GM19372 (cell line): ENCODE results near the gene C2CD4B.

Source experiments
- ATAC-seq: cut with Tn5 transposase; IDR thresholded peaks from one replicate; pipeline ENCODE4 v1.9.1; 2021; ENCODE audit warnings: mild to moderate bottlenecking, low read depth, moderate library complexity; ENCODE audit not compliant: unreplicated experiment

C2CD4B gene, protein sequence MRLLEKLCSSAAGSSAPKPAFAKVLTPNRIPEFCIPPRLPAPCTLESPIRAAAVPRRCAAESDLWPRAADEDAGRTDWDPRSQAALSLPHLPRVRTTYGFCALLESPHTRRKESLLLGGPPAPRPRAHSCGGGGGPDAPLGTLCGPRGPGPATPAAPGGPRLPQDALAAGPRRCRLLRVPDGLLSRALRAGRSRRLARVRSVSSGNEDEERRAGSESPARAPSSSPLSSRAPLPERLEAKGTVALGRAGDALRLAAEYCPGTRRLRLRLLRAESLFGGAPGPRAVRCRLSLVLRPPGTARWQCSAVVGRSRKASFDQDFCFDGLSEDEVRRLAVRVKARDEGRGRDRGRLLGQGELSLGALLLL

DNA sequence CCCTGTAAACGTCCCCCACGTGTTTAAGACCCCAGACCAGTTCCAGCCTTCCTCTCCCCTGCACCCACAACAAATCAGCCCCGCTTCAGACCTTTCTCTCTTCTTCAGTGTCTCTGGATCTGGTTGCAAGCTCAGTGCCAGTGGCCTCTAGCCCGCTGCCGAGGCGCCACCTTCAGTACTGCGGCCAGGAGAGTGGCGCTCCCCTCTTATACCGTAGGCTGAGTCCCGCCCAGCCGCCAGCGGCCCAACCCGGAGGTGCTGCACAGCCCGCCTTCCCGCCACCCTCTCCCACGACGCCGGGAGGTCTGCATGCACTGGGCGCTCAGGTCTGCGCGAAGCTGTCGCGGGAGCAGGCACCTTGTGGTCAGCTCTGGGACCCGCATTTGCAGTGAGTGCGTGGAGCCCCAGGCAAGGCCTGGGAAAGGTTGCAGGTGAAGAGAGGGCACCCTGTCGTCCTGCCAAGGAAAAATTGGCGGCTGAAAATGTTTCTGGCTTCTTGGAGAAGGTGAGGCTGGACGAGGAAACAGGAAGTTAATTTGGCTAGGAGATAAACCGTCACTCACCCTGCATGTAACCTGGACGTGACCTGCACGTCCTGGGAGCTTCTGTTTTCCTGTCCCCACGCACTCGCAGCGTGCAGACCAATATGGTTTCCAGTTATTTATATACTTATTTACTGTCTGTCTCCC is at the start of gene C2CD4B:
Gene C2CD4B, minus strand, starts transcription at position 182 of the 689 bp plus-strand sequence. CDS start 301 bp downstream, outside the sequence.
- no peak for ATAC-seq

DNA sequence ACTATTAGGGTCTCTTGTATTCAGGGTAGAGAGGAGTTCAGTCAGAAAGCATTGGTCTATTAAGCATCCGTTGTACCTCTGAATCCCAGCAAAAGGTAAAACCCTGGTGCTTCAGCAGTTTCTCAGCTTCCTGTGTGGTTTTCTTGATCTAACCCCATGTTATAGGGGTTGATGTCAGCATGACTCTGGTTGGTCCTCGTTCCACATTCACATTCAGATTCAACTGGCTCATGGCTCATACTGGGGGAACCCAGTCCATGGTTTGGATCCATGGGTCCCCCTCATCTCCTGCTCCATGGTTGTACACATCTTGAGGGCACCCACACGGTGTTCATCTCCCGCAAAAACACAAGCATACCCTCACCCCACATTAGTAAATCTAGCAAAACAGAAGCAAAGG is 47.7 kb upstream of the C2CD4B start:
- no peak for ATAC-seq

DNA sequence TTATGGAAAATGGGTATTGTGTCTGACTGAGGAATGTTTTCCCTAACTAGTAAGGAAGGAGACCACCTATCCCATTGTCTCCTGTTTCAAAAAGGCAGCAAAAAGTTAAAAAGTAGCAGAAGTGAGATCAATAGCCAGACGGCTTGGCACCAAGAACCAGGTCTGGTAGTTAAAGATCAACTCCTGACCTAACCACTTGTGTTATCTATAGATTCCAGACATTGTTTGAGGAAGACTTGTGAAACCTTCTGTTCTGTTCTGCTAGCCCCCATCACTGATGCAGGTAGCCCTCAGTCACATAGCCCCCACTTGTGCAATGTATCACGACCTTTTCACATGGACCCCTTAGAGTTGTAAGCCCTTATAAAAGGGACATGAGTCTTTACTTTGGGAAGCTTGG is 46.3 kb upstream of the C2CD4B start:
- no peak for ATAC-seq

DNA sequence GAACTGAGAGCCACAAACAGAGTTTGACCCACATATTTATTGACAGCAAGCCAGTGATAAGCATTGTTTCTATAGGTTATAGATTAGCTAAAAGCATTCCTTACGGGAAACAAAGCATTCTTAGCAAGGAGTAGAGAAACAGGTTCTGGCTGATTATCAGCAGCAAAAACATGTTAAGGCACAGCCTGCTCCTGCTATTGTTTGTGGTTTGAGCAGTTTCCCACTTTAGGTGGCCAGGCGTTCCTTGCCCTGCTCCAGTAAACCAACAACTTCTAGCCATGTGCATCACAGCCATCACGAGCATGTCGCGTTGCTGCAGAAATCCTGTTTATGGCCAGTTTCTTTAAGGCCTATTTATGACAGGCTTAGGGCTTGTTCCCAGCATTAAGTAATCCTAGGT is 44.7 kb upstream of the C2CD4B start:
- ATAC-seq = no peak

DNA sequence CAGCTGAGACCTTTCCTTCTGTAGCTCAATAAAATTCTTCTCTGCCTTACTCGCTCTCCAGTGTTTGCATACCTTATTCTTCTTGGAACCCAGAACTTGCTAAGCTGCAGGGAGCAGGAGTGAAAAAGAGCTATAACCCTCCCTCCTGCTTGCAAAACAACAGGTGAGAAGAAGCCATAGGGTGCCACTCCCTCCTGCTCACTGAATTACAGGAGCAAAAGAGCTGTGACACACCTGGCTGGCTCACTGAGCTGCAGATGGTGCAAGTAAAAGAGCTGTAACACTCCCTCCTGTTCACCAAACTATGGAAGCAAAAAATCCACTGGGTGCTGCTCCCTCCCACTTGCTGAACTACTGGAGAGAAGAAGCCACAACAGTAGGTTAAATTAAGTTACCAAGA is 44.2 kb upstream of the C2CD4B start:
- ATAC-seq = no peak

DNA sequence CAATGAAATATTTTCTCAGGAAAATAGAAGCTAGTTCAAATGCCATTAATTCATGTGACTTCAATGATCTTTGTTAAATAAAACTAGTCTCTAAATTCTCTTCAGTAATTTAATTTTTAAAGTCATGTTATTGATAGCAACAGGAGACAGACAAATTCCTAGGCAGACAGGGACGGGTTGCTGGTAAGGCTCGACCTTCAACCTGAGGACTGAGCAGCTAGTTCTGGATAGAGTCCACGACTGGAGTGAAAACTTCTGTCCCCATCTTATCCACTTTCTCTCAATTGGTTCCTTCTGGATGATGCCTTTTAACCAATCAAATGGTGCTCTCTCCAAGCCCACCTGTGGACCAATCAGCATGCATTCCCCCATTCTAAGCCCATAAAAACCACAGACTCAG is 43.8 kb upstream of the C2CD4B start:
- no peak for ATAC-seq

DNA sequence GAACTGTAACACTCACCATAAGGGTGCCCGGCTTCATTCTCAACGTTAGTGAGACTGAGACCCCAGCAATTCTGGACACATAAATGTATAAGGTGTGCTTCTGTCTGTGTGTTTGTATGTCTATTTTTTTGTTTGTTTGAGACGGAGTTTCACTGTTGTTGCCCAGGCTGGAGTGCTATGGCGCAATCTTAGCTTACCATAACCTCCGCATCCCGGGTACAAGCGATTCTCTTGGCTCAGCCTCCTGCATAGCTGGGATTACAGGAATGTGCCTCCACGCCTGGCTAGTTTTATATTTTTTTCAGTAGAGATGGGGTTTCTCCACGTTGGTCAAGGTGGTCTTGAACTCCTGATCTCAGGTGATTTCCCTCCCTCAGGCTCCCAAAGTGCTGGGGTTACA is 43.3 kb upstream of the C2CD4B start:
- ATAC-seq = no peak

DNA sequence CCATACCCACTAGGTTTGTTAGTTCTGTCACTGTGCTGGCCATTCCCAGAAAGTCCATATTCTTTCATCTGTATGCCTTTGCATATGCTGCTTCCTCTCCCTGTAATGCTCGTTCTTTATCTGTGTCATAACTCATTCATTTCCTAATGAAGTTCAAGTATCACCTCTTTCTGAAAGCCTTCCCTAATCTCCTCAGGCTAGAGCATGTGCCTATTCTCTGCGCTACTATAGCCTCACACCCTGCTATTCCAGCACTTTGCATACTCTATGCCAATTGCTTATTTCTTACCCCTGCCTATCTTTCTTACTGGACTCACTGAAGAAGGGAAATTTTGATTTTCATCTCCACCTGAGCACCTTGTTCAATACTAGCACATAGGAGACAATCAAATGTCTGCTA is 25.6 kb upstream of the C2CD4B start:
- no peak for ATAC-seq

DNA sequence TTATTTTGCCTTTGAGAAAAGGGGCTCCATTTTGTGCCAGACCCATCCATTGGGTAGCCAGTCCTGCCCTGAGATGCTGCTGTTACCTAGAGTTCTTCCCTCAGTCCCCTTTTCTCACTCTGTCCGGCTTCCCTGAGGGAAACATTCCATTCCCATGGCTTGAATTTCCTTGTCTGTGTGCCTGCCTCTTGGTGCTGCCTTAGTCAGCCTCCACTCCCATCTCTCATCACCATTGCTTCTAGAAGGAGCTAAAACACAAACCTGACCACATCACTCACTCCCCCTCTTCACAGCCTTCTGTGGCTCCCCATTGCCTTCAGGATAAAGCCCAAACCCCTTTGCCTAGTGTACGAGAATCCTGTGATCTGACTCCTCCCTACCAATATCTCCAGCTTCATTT is 25.2 kb upstream of the C2CD4B start:
- no peak for ATAC-seq

DNA sequence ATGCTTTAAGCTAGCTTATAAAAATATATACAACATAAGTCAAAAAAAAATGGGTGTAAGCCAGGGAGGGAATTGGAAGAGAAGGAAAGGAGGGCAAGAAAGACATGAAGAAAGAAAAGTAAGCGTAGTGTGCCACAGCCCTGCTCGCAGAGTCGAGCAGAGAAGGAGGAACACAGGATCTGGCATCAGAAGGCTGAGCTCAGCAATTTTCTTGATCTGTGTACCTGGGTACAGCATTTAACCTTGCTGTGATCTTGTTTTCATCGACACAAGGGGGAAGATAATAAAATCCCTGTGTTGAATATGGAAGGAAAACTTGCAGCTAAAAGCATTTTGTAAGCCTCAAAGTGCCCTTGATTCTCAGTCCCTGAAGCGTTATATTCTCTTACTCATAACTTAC is 23.7 kb upstream of the C2CD4B start:
- no peak for ATAC-seq

DNA sequence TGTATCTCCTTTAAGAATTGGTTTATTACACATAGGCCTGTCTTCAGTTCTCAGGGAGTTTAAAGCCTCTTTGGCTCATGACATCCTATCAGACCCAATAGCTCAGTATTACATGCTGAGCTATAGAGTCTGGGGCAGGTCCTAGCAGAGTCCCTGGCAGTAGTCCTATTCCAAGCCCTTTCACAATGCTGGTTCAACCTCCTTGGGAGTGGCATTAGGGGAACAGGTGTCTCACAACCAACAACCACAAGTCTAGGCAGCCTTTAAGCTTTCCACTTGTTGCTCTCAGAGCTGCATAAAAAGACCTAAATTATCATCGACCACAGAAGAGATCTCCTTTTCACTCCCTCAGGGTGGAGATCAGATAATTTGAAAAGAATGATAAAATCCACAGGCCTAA is 22.8 kb upstream of the C2CD4B start:
- no peak for ATAC-seq

DNA sequence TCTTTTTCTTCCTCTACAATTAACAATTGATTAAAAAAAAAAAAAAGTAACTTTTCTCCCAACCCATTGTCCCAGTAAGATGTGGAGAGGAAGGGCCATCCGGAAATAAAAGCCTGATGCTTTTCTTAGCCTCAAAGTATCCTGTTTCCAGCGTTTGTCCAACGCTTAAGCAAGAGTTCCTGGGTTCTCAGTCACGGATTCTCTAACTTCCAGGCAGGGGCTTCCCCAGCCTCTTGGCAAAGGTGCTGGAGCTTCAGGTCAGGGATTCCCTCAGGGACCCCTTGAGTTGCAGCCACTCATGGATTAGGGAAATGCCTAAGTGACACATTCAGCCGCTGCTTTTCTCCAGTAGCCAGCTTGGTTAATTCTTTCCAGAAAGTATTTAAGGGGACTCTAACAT is 22.3 kb upstream of the C2CD4B start:
- no peak for ATAC-seq

DNA sequence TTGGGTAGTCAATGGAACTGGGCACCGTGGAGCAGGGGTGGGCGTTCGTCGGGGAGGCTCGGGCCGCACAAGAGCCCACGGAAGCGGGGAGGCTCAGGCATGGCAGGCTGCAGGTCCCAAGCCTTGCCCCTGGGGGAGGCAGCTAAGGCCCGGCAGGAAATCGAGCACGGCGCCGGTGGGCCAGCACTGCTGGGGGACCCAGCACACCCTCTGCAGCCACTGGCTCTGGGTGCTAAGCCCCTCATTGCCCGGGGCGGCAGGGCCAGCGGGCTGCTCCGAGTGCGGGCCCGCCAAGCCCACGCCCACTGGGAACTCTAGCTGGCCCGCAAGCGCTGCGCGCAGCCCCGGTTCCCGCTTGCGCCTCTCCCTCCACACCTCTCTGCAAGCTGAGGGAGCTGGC is 21.5 kb upstream of the C2CD4B start:
- no peak for ATAC-seq

DNA sequence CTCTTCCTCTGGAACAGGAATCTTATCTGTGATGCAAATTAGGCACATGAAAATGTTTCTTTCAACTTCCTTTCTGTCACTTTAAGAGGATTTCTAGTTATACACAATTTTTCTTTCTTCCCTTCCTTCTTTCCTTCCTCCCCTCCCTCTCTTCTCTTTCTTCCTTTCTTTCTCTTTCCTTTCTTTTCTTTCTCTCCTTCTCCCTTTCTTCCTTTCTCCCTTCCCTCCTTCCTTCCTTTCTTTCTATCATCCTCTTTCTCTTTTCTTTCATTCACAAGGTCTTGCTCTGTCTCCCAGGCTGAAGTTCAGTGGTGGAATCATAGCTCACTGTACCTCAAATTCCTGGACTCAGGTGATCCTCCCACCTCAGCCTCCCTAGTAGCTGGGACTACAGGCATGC is 18.0 kb upstream of the C2CD4B start:
- no peak for ATAC-seq

DNA sequence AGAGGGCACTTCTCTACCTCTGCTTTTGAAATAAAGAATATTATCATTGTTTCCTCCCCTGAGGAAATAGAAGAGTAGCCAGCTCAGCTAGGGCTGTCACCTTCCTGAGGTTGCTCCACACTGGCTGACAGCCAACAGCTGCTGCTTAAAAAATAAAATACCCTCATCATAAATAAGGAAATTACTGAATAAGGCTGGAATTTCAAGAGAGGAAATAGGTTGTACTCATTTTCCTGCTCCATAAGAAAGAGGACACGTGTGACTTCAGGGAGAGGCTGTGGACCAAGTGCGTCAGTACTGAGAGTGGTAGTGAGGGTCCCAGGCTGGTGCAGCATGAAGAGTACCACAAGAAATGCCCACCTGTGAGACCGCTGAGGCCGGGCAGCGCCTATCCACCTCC is 8.1 kb upstream of the C2CD4B start:
- no peak for ATAC-seq

DNA sequence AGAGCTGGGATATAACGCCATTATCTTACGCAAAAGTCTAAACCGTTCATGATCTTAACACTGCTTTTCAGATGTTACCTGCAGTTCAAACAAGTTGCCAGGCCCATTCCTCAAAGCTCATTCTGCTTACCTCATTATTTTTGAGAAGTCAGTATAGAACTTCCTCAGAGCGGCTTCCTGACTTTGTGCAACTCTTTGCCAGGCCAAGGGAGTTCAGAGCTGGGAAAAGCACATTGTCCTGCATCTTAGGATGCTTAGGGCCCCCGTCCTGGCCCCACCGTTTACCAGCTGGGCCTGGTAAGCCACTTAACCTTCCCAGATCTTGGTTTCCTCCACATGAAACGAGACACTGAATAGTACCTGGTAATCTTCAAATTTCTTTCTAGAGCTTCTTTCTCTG is 6.8 kb upstream of the C2CD4B start:
- ATAC-seq = no peak

DNA sequence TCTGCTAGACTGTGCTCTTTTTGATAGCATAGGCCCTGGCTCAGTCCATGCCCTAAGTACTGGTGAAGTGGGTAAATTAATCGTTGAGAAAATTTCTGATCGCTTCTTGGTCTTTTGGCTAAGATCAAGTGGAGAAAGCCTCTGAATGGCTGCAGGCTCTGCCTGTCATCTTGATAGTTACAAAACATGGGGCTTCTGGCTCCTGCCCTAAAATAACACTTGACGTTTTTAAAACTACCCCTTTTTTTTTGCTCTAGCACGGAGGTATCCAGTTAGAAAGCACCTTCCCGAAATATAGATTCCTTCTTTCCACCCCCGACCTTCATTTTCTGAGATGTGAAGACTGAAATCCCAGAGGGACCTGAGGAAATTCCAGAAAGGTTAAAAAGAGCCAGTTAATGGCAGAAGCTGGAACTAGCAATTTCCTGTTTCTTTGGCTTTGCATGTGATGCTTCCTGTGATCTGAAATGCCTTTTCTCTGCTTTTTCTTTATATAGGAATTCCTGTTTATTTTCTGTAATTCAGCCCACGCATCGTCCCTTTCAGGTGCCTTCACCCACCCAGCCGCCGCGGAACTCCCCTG is 799 bp upstream of the C2CD4B start:
- ATAC-seq = no peak

DNA sequence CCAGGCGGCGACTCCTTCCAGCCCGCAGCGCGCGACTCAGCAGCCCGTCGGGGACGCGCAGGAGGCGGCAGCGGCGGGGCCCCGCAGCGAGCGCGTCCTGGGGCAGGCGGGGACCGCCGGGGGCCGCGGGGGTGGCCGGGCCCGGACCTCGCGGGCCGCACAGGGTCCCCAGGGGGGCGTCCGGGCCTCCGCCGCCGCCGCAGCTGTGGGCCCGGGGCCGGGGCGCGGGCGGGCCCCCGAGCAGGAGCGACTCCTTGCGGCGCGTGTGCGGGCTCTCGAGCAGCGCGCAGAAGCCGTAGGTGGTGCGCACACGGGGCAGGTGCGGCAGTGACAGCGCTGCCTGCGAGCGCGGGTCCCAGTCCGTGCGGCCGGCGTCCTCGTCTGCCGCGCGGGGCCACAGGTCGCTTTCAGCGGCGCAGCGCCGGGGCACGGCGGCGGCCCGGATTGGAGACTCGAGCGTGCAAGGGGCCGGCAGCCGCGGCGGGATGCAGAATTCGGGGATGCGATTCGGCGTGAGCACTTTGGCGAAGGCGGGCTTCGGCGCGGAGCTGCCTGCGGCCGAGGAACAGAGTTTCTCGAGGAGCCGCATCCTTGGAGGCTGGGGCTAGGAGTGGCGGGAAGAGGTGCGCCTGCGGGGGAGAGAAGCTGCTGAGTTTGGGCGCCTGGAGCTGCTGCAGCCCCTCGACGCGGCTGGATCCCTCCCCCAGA is 535 bp downstream of the C2CD4B start:
- no peak for ATAC-seq

DNA sequence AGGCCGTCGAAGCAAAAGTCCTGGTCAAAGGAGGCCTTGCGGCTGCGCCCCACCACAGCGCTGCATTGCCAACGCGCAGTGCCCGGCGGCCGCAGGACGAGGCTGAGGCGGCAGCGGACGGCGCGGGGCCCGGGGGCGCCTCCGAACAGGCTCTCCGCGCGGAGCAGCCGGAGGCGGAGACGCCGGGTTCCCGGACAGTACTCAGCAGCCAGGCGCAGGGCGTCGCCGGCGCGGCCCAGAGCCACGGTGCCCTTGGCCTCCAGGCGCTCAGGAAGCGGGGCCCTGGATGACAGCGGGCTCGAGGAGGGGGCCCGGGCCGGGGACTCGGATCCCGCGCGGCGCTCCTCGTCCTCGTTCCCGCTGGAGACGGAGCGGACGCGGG is 1.1 kb downstream of the C2CD4B start:
- no peak for ATAC-seq

DNA sequence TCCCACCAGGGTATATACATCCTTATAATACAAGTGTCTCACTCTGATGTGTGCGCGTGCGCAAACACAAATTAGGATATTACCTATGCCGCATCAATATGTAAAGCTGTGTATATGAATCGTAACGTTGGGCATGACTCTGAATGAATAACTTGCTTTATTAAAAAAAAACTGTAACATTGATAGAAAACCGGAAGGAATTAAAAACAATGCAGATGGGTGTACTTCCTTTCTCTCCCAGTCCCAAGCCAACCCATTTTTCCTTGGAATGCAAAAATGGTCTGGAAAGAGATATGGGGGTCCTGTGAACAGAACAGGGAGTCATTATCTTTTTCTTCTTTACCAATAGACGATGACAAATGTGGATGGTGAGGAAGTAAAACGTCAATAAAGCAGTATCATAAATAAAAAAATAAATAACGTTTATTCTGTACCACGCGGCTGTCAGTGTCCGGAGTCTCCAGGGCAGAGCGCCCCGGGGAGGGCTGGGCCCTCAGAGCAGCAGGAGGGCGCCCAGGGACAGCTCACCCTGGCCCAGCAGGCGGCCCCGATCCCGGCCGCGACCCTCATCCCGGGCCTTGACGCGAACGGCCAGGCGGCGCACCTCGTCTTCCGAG is 1.6 kb downstream of the C2CD4B start:
- ATAC-seq = no peak

DNA sequence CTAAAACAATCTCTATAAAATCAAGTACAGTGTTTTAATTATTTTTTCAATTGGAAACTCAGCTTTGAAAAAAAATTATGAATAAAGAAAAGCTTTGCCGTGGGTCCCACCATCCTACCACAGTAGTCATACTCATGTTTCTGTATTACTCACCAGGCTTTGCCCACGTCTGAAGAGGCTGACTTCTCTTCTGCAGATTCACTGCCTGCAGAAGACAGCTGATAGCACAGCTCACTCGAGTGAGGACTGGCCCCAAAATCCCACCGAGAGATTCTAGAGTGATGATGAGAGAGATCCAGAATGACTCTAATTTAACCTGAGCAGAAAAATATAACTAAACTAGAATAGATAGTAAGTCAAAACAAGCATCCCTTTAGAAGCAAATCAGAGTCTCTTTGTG is 11.9 kb downstream of the C2CD4B start:
- ATAC-seq = no peak
